Right lobe of liver (tissue), 4 donors: ENCODE results near the gene RDX.

ENCODE experiments used
- CTCF ChIP-seq, 4 donors: fragments of 200-600 bp in 3 of 4; fragments of 450-650 bp in 1 of 4; IDR thresholded peaks; one replicate each; pipeline versions ENCODE4 v1.5.1 to v1.8.0; 2016 to 2022; ENCODE audit warnings: antibody characterized with exemption in 4 of 4, mild to moderate bottlenecking in 2 of 4
- POLR2A ChIP-seq: fragments of 450-650 bp; IDR thresholded peaks from one replicate; pipeline ENCODE4 v1.6.1; 2017; ENCODE audit warnings: antibody characterized with exemption, mild to moderate bottlenecking
- donor health status: DM: no; HTN: no; CAD: no.
- donor health status: DM: no; HTN: no; CAD: no.
- donor health status: DM: no; HTN: yes; CAD: no.

GRCh38 chr11:110312670-110313069 is 16.3 kb upstream of the RDX start:
- TF ChIP-seq CTCF (IDR thresholded peaks at IDR 0.05) (no peak), POLR2A (no peak)
